GM21528 (cell line): ENCODE data around the gene NOC3L.
A peak's percentile ranks its signal among the peaks of the same experiment; 100 is the strongest.
"Not testable (repeated sequence)": the region's sequence is repeated elsewhere in the genome, so short reads cannot be mapped to it uniquely, and the experiment has no call there.

ENCODE experiments used
- ATAC-seq: cut with Tn5 transposase; IDR thresholded peaks from one replicate; pipeline ENCODE4 v1.9.1; 2021; ENCODE audit warnings: mild to moderate bottlenecking, moderate library complexity; ENCODE audit not compliant: unreplicated experiment, low FRiP score

Gene NOC3L

GRCh38 chr10:94364482-94364881 is 1.7 kb upstream of the NOC3L start:
- ATAC-seq = no peak

- peak; percentile 15 for ATAC-seq
These were observed 469 bp upstream of the NOC3L start for GRCh38 chr10:94363251-94363565.

- no peak for ATAC-seq
These were observed 1.5 kb downstream of the NOC3L start for GRCh38 chr10:94361171-94361794.

- no peak for ATAC-seq
These were observed 4.3 kb downstream of the NOC3L start for GRCh38 chr10:94358480-94358879.

- no peak for ATAC-seq
These were observed 5.5 kb downstream of the NOC3L start for GRCh38 chr10:94357193-94357592.

- no peak for ATAC-seq
These were observed 6.9 kb downstream of the NOC3L start for GRCh38 chr10:94355841-94356240.

GRCh38 chr10:94353336-94353735 is 9.4 kb downstream of the NOC3L start:
- no peak for ATAC-seq

GRCh38 chr10:94351089-94351488 is 11.7 kb downstream of the NOC3L start:
- no peak for ATAC-seq

GRCh38 chr10:94350500-94350899 is 12.2 kb downstream of the NOC3L start:
- ATAC-seq = not testable (repeated sequence)

GRCh38 chr10:94349327-94349726 is 13.4 kb downstream of the NOC3L start:
- no peak for ATAC-seq

- ATAC-seq = peak; percentile 96
These were observed 18.1 kb downstream of the NOC3L start for GRCh38 chr10:94344522-94345122.

- ATAC-seq = no peak
These were observed 19.6 kb downstream of the NOC3L start for GRCh38 chr10:94343151-94343550.

- ATAC-seq = no peak
These were observed 27.9 kb downstream of the NOC3L start for GRCh38 chr10:94334857-94335256.

GRCh38 chr10:94333051-94333450 is 29.7 kb downstream of the NOC3L start:
- ATAC-seq = no peak

GRCh38 chr10:94328613-94329012 is 34.1 kb downstream of the NOC3L start:
- ATAC-seq = no peak

GRCh38 chr10:94327649-94328048 is 35.1 kb downstream of the NOC3L start:
- no peak for ATAC-seq

- no peak for ATAC-seq
These were observed 38.0 kb downstream of the NOC3L start for GRCh38 chr10:94324609-94325233.

- ATAC-seq = peak; percentile 76
These were observed 42.3 kb downstream of the NOC3L start for GRCh38 chr10:94320285-94320914.

- ATAC-seq = no peak
These were observed 46.2 kb downstream of the NOC3L start for GRCh38 chr10:94316560-94316959.

- no peak for ATAC-seq
These were observed 46.7 kb downstream of the NOC3L start for GRCh38 chr10:94315975-94316464.

- no peak for ATAC-seq
These were observed 47.7 kb downstream of the NOC3L start for GRCh38 chr10:94315024-94315451.
